Stimulated activated memory B cell treated with anti-CD40 and anti-IgM and Interleukin-4, amounts not matched to agents 10 μg/mL and 1 μg/mL and 100 μg/mL, for 72 hours (primary cell): ENCODE measurements around the gene PADI1.
A peak's percentile ranks its signal among the peaks of the same experiment; 100 is the strongest.
"Not testable (repeated sequence)": the region's sequence is repeated elsewhere in the genome, so short reads cannot be mapped to it uniquely, and the experiment has no call there.

ENCODE experiments used
- ATAC-seq: fragments of 150-1000 bp; cut with Tn5 transposase; 2 replicates; pipeline ENCODE4 v1.10.0; 2021
- H3K27ac Mint-ChIP-seq: one replicate; pipeline ENCODE4 v1.8.0; 2022; ENCODE audit warnings: mild to moderate bottlenecking, mixed read lengths
- H3K27me3 Mint-ChIP-seq: one replicate; pipeline ENCODE4 v1.8.0; 2022; ENCODE audit warnings: mixed read lengths
- H3K36me3 Mint-ChIP-seq: one replicate; pipeline ENCODE4 v1.8.0; 2022; ENCODE audit warnings: mixed read lengths
- H3K4me1 Mint-ChIP-seq: one replicate; pipeline ENCODE4 v1.8.0; 2022; ENCODE audit warnings: mixed read lengths
- H3K4me3 Mint-ChIP-seq: one replicate; pipeline ENCODE4 v1.8.0; 2022; ENCODE audit warnings: mild to moderate bottlenecking, moderate library complexity, mixed read lengths
- H3K9me3 Mint-ChIP-seq: one replicate; pipeline ENCODE4 v1.8.0; 2022; ENCODE audit warnings: mixed read lengths

PADI1 gene

DNA sequence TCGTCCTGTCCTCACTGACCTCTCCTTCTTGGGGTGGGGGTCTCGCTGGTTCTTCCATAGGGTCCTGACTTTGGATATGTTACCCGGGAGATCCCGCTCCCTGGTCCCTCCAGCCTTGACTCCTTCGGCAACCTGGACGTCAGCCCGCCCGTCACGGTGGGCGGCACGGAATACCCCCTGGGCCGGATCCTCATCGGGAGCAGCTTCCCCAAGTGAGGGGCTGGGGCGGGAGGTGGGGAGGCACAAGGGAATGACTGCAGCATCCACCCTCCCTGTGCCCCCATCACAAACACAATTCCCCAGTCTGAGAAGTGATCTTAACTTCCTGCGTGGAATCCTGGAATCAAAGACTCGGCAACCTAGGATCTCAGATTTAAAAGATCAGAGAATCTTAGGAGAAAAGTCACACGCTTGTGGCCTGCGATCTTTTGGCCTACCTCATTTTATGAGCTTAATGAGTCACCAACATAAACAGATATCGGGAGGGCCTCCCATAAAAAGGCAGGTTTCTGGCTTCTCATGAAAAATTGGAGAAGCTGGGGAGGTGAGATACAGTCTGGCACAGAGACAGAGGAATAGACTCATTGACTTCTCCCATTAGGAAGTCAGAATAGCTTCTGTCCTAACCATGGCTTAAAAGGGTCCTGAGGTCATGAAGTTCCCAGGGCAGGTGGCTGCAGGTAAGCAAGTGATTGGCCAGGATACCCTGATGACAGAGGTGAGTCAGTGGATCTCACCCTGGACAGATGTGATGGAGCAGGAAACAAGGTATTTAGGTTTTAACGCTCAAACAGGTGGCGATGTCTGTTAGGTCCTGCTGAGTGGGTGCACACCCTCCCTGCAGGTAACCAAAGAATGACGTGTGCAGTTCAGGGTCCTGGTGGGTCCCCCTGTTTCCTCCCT, 28.1 kb downstream of the PADI1 start:
- Mint-ChIP-seq H3K27ac (peak overlapping the region; percentile 66), H3K4me3 (no peak overlapping the region), H3K36me3 (no peaks in the 10 kb centered on the region), H3K9me3 (no peaks in the 10 kb centered on the region), H3K4me1 (peaks cover 39% of the 10 kb centered on the region), H3K27me3 (peaks cover 10% of the 10 kb centered on the region)
- ATAC-seq: peak; percentile 2

GRCh38 chr1:17233675-17234320, 28.9 kb downstream of the PADI1 start:
- Mint-ChIP-seq H3K4me1 (peaks cover 39% of the 10 kb centered on the region), H3K9me3 (no peaks in the 10 kb centered on the region), H3K27me3 (peaks cover 10% of the 10 kb centered on the region), H3K27ac (peak overlapping the region; percentile 66), H3K4me3 (no peak overlapping the region), H3K36me3 (no peaks in the 10 kb centered on the region)
- peak; percentile 78 for ATAC-seq

DNA sequence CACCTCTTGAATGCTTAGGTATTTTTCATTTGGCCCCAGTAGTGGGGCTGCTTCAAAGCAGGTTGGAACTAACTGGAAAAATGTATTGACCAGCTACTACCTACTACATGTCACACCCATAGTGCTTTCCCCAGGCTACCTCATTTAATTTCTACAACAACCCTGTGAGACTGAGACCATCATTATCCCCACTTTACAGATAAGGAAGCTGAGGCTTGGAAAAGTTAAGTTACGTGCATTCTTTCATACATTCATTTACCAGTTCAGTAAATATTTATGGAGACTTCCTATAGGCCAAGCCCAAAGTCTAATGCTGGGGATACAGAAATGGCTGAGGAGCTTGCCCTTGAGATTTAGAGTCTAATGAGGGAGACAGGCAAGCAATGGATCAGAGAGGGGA, 29.5 kb downstream of the PADI1 start:
- H3K4me3 Mint-ChIP-seq: no peak overlapping the region
- peak overlapping the region; percentile 48 for H3K27ac Mint-ChIP-seq
- H3K36me3 Mint-ChIP-seq: no peaks in the 10 kb centered on the region
- H3K27me3 Mint-ChIP-seq: peaks cover 10% of the 10 kb centered on the region
- no peaks in the 10 kb centered on the region for H3K9me3 Mint-ChIP-seq
- H3K4me1 Mint-ChIP-seq: peaks cover 39% of the 10 kb centered on the region
- ATAC-seq: no peak

- no peak overlapping the region for H3K4me3 Mint-ChIP-seq
Measured at GRCh38 chr1:17235135-17235885, 30.4 kb downstream of the PADI1 start.

GRCh38 chr1:17236779-17237560, 32.0 kb downstream of the PADI1 start:
- H3K36me3 Mint-ChIP-seq: no peaks in the 10 kb centered on the region
- H3K4me3 Mint-ChIP-seq: no peak overlapping the region
- peak; percentile 82 for ATAC-seq
- H3K9me3 Mint-ChIP-seq: no peaks in the 10 kb centered on the region
- peaks cover 31% of the 10 kb centered on the region for H3K4me1 Mint-ChIP-seq
- H3K27ac Mint-ChIP-seq: peak overlapping the region; percentile 57
- peaks cover 25% of the 10 kb centered on the region for H3K27me3 Mint-ChIP-seq

More at GRCh38 chr1:17235135-17235885, 30.4 kb downstream of the PADI1 start:
- H3K36me3 Mint-ChIP-seq: no peaks in the 10 kb centered on the region
- H3K9me3 Mint-ChIP-seq: no peaks in the 10 kb centered on the region
- H3K4me1 Mint-ChIP-seq: peaks cover 38% of the 10 kb centered on the region
- peaks cover 12% of the 10 kb centered on the region for H3K27me3 Mint-ChIP-seq
- no peak for ATAC-seq
- peak overlapping the region; percentile 48 for H3K27ac Mint-ChIP-seq

DNA sequence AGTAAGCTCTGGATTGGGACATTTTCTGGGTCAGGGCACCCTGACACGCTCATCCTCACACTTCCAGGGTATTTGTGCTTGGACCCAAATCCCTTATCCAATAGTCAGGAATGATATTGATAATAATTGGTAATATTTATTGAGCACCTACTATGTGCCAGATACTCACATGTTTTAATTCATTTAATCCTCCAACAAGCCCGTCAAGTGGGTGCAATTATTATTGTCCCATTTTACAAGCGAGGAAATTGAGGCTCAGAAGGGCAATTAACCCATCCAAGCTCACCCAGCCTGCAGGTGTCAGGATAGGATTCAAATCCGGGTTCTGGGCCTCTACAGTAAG, 32.6 kb downstream of the PADI1 start:
- no peaks in the 10 kb centered on the region for H3K9me3 Mint-ChIP-seq
- no peak overlapping the region for H3K4me3 Mint-ChIP-seq
- H3K27me3 Mint-ChIP-seq: peaks cover 25% of the 10 kb centered on the region
- ATAC-seq: no peak
- H3K27ac Mint-ChIP-seq: peak overlapping the region; percentile 57
- H3K36me3 Mint-ChIP-seq: no peaks in the 10 kb centered on the region
- H3K4me1 Mint-ChIP-seq: peaks cover 31% of the 10 kb centered on the region

DNA sequence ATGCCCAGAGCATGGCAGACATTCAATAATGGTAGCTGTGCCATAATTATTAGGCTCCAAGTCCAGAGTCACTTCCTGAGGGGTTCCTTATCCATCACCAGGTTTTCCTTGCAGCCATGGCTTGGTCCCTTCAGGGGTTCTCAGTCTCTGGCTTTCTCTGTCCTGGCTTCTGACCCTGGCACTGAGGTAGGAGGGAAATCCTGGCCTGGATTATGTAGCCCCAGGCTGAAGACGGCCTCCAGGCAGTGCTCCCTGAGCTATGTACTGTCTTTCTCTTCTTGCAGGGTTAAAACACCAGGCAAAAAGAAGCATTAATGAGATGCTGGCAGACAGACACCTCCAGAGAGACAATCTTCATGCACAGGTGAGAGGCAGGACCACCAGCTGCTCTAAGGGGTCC, 34.5 kb downstream of the PADI1 start:
- Mint-ChIP-seq H3K4me3 (no peak overlapping the region), H3K27ac (no peak overlapping the region), H3K9me3 (no peaks in the 10 kb centered on the region), H3K27me3 (peaks cover 25% of the 10 kb centered on the region), H3K4me1 (peaks cover 24% of the 10 kb centered on the region), H3K36me3 (no peaks in the 10 kb centered on the region)
- peak; percentile 46 for ATAC-seq

DNA sequence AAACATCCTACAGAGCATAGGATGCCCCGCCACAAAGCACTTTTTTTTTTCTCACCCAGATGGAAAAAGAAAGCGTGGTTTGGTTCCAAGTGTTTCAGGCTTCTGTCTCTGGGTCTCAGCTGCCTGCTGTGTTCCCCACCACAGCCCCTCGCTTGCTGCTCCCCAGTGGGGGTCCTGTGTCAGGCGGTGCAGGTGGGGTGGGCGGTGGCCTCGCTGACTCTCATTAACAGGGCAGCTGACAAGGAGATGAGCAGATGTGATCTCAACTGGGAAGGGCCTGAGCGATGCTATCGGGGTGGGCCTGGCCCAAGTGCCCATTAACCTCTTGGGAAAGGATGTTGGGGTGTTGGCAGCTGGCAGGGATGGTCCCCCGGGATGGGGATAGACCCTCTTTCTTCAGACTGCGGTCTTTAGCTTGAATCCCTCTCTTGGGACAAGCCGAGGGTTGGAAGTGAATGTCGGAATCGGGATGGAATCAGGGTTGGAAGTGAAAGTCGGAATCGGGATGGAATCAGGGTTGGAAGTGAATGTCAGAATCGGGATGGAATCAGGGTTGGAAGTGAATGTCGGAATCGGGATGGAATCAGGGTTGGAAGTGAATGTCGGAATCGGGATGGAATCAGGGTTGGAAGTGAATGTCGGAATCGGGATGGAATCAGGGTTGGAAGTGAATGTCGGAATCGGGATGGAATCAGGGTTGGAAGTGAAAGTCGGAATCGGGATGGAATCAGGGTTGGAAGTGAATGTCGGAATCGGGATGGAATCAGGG, 36.3 kb downstream of the PADI1 start:
- H3K36me3 Mint-ChIP-seq, ATAC-seq, H3K9me3 Mint-ChIP-seq, H3K4me3 Mint-ChIP-seq: not testable (repeated sequence)
- H3K27ac Mint-ChIP-seq: peak overlapping the region; percentile 6
- H3K4me1 Mint-ChIP-seq: peaks cover 13% of the 10 kb centered on the region
- peaks cover 26% of the 10 kb centered on the region for H3K27me3 Mint-ChIP-seq

- H3K27ac Mint-ChIP-seq, H3K9me3 Mint-ChIP-seq, ATAC-seq, H3K36me3 Mint-ChIP-seq, H3K4me3 Mint-ChIP-seq, H3K4me1 Mint-ChIP-seq: not testable (repeated sequence)
- H3K27me3 Mint-ChIP-seq: peaks cover 26% of the 10 kb centered on the region
Measured at GRCh38 chr1:17241780-17242074, 36.8 kb downstream of the PADI1 start.

GRCh38 chr1:17243274-17243673, 38.3 kb downstream of the PADI1 start:
- ATAC-seq: no peak
- Mint-ChIP-seq H3K4me1 (no peaks in the 10 kb centered on the region), H3K4me3 (no peak overlapping the region), H3K9me3 (no peaks in the 10 kb centered on the region), H3K27me3 (peaks cover 40% of the 10 kb centered on the region), H3K27ac (no peak overlapping the region), H3K36me3 (no peaks in the 10 kb centered on the region)

DNA sequence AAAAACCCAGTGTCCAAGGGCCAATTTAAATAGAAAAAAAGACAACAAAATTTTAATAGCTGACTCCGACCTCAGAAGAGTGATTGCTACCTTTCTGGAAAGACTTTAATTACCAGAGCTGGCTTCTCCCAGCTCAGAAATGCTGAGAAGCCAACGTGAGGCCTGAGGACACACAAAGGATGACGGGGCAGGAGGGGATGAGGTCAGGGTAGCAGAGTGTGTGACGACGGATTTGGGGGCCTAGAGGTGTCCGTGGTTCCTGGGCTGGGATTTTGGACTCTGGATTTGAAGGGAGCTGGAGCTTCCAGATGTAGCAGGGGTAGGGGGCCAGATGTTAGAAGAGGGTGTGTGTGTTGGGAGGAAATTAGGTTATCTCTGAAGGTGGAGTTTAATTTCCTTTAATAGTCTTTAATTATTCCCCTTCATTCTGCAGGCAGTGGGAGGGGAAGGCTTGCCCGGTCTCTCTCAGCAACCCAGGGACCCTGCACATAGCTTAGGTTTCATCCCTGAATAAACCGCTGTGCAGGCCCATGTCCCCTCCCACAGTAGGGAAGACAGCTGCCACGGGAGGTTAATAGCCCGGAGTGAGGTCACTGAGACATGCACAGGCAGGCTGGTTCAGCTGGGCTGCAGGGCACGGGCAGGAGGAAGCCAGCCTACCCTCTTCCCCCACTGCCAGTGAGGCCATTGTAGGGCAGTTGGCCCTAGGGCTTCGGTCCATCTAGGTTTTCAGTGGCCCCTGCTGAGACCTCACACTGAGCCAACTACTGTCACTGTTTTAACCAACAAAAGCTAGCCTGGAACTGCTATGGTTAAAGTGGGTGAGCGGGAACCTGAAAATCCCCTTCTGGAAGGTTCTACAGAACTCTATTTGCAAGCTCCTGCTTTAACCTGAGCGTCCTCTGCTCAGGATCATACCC, 40.2 kb downstream of the PADI1 start:
- no peaks in the 10 kb centered on the region for H3K4me1 Mint-ChIP-seq
- H3K9me3 Mint-ChIP-seq: no peaks in the 10 kb centered on the region
- H3K4me3 Mint-ChIP-seq: no peak overlapping the region
- H3K27ac Mint-ChIP-seq: no peak overlapping the region
- H3K27me3 Mint-ChIP-seq: peaks cover 43% of the 10 kb centered on the region
- no peaks in the 10 kb centered on the region for H3K36me3 Mint-ChIP-seq
- no peak for ATAC-seq

DNA sequence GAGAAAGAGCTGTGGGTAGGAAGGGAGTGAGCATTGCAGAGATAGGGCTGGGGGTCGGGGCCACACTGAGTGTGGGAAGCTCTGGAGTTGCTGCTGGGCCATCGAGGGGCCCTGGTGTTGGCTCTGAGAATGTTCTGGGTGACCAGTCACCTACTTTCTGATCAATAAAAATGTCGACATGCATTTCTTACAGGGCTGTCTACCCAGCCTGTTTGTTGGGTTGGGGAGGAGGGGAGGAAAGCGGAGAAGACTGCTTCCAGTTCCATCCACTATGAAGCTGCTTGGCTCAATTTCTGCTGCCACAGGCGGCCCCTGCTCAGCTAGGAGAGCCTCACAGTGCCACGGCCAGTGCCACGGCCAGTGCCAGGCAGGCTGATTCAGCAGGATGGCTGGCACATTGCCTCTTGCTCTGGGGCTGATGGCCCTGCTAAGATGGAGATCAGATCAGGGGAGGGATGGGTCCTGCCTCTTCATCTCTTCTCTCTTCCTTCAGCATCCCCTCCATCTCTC, 40.9 kb downstream of the PADI1 start:
- no peak overlapping the region for H3K27ac Mint-ChIP-seq
- no peak for ATAC-seq
- H3K4me3 Mint-ChIP-seq: no peak overlapping the region
- no peaks in the 10 kb centered on the region for H3K36me3 Mint-ChIP-seq
- no peaks in the 10 kb centered on the region for H3K4me1 Mint-ChIP-seq
- no peaks in the 10 kb centered on the region for H3K9me3 Mint-ChIP-seq
- peaks cover 43% of the 10 kb centered on the region for H3K27me3 Mint-ChIP-seq

DNA sequence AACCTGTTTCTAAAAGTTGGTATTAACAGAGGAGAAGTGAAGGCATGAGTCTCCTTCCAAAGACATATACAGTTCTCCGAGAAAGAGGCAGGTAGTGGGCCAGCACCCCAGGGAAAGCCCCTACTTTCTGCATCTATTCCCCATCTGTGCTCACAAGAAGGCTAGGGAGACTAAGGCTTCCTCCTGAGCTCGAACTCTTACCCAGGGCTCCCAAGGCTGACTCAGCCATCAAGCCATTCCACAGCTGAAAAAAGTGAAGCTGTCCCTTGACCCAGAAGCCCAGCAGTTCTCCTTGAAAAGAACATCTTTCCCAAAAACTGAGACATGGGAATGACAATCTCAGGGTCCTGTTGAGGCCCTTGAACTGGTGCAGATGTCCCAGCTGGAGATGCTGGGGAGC, 42.0 kb downstream of the PADI1 start:
- Mint-ChIP-seq H3K9me3 (no peaks in the 10 kb centered on the region), H3K27ac (no peak overlapping the region), H3K4me1 (no peaks in the 10 kb centered on the region), H3K27me3 (peaks cover 47% of the 10 kb centered on the region), H3K36me3 (no peaks in the 10 kb centered on the region), H3K4me3 (no peak overlapping the region)
- ATAC-seq: no peak
